A549 (cell line): ENCODE data around the gene SETSIP. TPM values are rescaled to one million over a fixed set of nuclear protein-coding genes. Genes with fewer than 3 reads are reported as not detected.

Experiments
- ATAC-seq, 2 experiments: fragments of 200-7000 bp in 1 of 2; fragments of >200 bp in 1 of 2; cut with Nextera tagmentation in 1 of 2; cut with Tn5 transposase in 1 of 2; 3 replicates each; pipeline versions ENCODE4 v1.8.0 to v1.9.1; 2018 to 2020; ENCODE audit warnings: mild to moderate bottlenecking in 1 of 2, moderate library complexity in 1 of 2
- CTCF ChIA-PET: fragments of 300-600 bp; sonication (Branson Sonifier 250); formaldehyde crosslinking; extraction: SDS; loops from one replicate; lab custom pipeline; 2021; ENCODE audit warnings: antibody characterized with exemption, inconsistent platforms; lab: Yijun Ruan, JAX
- POLR2A ChIA-PET: fragments of 350-600 bp; formaldehyde crosslinking; extraction: SDS; loops from one replicate; lab custom pipeline; 2021; ENCODE audit warnings: antibody characterized with exemption, inconsistent platforms; lab: Yijun Ruan, JAX
- DNase-seq, 2 experiments: peaks; one replicate each; pipeline versions ENCODE4 v3.0.0 to v3.0.0-alpha.2; 2011 to 2016; ENCODE audit warnings: low read depth in 1 of 2, low spot score in 1 of 2
- FAIRE-seq: peaks from 2 replicates; lab custom pipeline; 2011; peaks lifted over from hg19 to GRCh38; lab: Jason Lieb, UNC
- H3K27ac ChIP-seq, 2 experiments: fragments of >200 bp; sonication (Bioruptor Twin); formaldehyde crosslinking; 3 replicates each; pipeline ENCODE4 v1.5.1; 2016 to 2017
- H3K4me1 ChIP-seq: fragments of >200 bp; sonication (Bioruptor Twin); formaldehyde crosslinking; 3 replicates; pipeline ENCODE4 v1.6.1; 2016
- H3K4me2 ChIP-seq: fragments of >200 bp; sonication (Bioruptor Twin); formaldehyde crosslinking; 3 replicates; pipeline ENCODE4 v1.6.1; 2016
- H3K4me3 ChIP-seq: fragments of >200 bp; sonication (Bioruptor Twin); formaldehyde crosslinking; 3 replicates; pipeline ENCODE4 v1.5.1; 2016
- H3K9me3 ChIP-seq: fragments of >200 bp; sonication (Bioruptor Twin); formaldehyde crosslinking; 3 replicates; pipeline ENCODE4 v1.6.1; 2016
- BHLHE40 ChIP-seq: IDR thresholded peaks from 2 replicates; pipeline ENCODE4 v1.6.1; 2012; ENCODE audit warnings: low read depth, low read length, inconsistent platforms
- CBX8 ChIP-seq: fragments of 200-600 bp; sonication (generic); IDR thresholded peaks from 2 replicates; pipeline ENCODE4 v1.6.1; 2016
- CHD4 ChIP-seq: fragments of 200-600 bp; sonication (generic); IDR thresholded peaks from 2 replicates; pipeline ENCODE4 v1.6.1; 2016; ENCODE audit warnings: antibody characterized with exemption, mild to moderate bottlenecking, borderline replicate concordance
- EP300 ChIP-seq, 2 experiments: fragments of >200 bp; sonication (Bioruptor Twin); formaldehyde crosslinking; IDR thresholded peaks; 2 replicates in 1 of 2; 3 replicates in 1 of 2; pipeline ENCODE4 v1.6.1; 2016 to 2017
- FOSL2 ChIP-seq, 2 experiments: fragments of 450-650 bp in 1 of 2; fragments of >200 bp in 1 of 2; sonication (Bioruptor Twin) in 1 of 2; formaldehyde crosslinking; IDR thresholded peaks; 2 replicates each; pipeline versions ENCODE4 v1.5.0 to v1.6.1; 2016 to 2020; ENCODE audit warnings: mild to moderate bottlenecking in 1 of 2, moderate library complexity in 1 of 2
- GATA3 ChIP-seq: IDR thresholded peaks from 2 replicates; pipeline ENCODE4 v1.6.1; 2012; ENCODE audit warnings: borderline replicate concordance
- HOXA7 ChIP-seq: fragments of 250-450 bp; sonication (Bioruptor Pico); IDR thresholded peaks from 2 replicates; pipeline ENCODE4 v1.5.0; 2020; ENCODE audit warnings: mild to moderate bottlenecking, moderate library complexity
- HOXB5 ChIP-seq: fragments of 250-450 bp; sonication (Bioruptor Pico); IDR thresholded peaks from 2 replicates; pipeline ENCODE4 v1.5.0; 2020; ENCODE audit warnings: mild to moderate bottlenecking, moderate library complexity
- JUN ChIP-seq, 2 experiments: fragments of >200 bp; sonication (Bioruptor Twin); formaldehyde crosslinking; IDR thresholded peaks; 2 replicates in 1 of 2; 3 replicates in 1 of 2; pipeline ENCODE4 v1.6.1; 2016 to 2017
- KDM1A ChIP-seq: fragments of 200-600 bp; sonication (generic); IDR thresholded peaks from 2 replicates; pipeline ENCODE4 v1.6.1; 2016; ENCODE audit warnings: low read depth, mild to moderate bottlenecking
- MAZ ChIP-seq: fragments of 150-350 bp; IDR thresholded peaks from 2 replicates; pipeline ENCODE4 v1.6.1; 2014; ENCODE audit warnings: antibody characterized with exemption, low read depth, low read length, borderline replicate concordance
- NFE2L2 ChIP-seq: fragments of 150-350 bp; conservative IDR thresholded peaks from 2 replicates; pipeline ENCODE4 v1.6.1; 2014; ENCODE audit warnings: low read length
- PHF8 ChIP-seq: fragments of 200-600 bp; sonication (generic); IDR thresholded peaks from 2 replicates; pipeline ENCODE4 v1.6.1; 2016; ENCODE audit warnings: low read depth, mild to moderate bottlenecking, antibody characterized with exemption, moderate library complexity, borderline replicate concordance
- POLR2A ChIP-seq: IDR thresholded peaks from 2 replicates; pipeline ENCODE4 v1.6.1; 2012; ENCODE audit warnings: mild to moderate bottlenecking, low read length
- RARB ChIP-seq: fragments of 250-450 bp; sonication (Bioruptor Pico); IDR thresholded peaks from 2 replicates; pipeline ENCODE4 v1.8.0; 2021; ENCODE audit warnings: mild to moderate bottlenecking, moderate library complexity
- TFCP2L1 ChIP-seq: fragments of 250-450 bp; sonication (Bioruptor Pico); IDR thresholded peaks from 2 replicates; pipeline ENCODE4 v1.5.0; 2021; ENCODE audit warnings: mild to moderate bottlenecking
- ZC3H11A ChIP-seq: fragments of 450-650 bp; IDR thresholded peaks from 2 replicates; pipeline ENCODE4 v1.6.1; 2014; ENCODE audit warnings: antibody characterized with exemption, mild to moderate bottlenecking
- WGBS: methylation state at CpG from one replicate; pipeline ENCODE4 v1.1.6; 2017; ENCODE audit errors: missing lambda C conversion rate; 5-methylcytosine and 5-hydroxymethylcytosine counted together
- polyA plus RNA-seq, 4 experiments: library from polyadenylated mRNA; depleted of rRNA in 3 of 4; stranded (reverse); fragments of >200 nt; fragmentation: RNase III in 1 of 4; extraction: RNeasy Plus Mini Kit Qiagen cat#74134 plus additional on column Dnase treatment in 1 of 4; gene quantifications; 2 replicates in 3 of 4; 3 replicates in 1 of 4; pipeline ENCODE4 v1.2.3, GENCODE V29; 2011 to 2017
- TF ChIP-seq, protein P1 (sequence below): IDR thresholded peaks from 2 replicates; pipeline ENCODE4 v1.6.1; 2012; ENCODE audit warnings: low read depth, borderline replicate concordance
- TF ChIP-seq, protein P2 (sequence below): IDR thresholded peaks from 2 replicates; pipeline ENCODE4 v1.6.1; 2012
- TF ChIP-seq, protein P3 (sequence below): fragments of >200 bp; sonication (Bioruptor Twin); formaldehyde crosslinking; IDR thresholded peaks from 3 replicates; pipeline ENCODE4 v1.5.1; 2016

The SETSIP gene
- polyA plus RNA-seq, 2 of the 4 experiments (the other 2 are of a cell fraction), result 0.23 to 0.36 TPM

DNA sequence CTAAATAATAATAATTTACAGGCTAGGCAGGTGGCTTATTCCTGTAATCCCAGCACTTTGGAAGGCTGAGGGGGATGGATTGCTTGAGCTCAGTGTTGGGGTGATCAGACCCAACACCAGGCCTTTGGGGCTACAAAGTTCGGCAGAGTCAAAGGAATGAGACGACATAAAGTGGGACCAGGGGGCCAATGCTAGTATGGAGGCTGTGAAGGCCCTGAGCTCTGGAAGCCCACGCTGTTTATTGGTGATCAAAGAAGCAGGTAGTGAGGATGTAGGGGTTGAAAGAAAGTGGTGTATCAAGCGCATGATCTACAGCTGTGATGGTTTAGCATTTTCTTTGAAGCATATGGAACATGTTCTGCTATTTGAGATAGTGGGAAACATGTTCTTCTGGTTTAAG, 10.5 kb upstream of the SETSIP start:
- Histone ChIP-seq H3K9me3 (no peaks in the 10 kb centered on the region), H3K4me1 (peaks cover 3% of the 10 kb centered on the region; the same call in 2 of the 3 replicates), H3K27ac (no peak overlapping the region), H3K4me2 (no peak overlapping the region), H3K4me3 (no peak overlapping the region)
- ChIA-PET CTCF (interaction anchor here (0.6 kb wide), 1 partner anchor 104 kb away, joined by 3 read pairs; no protein-coding TSS in a partner anchor), POLR2A (no interaction called here)
- ATAC-seq (no peak), DNase-seq (no peak), FAIRE-seq (no peak)
- TF ChIP-seq FOSL2 (IDR thresholded peaks at IDR 0.05) (no peak), FOSL2 (CRISPR knock-in tag; IDR thresholded peaks at IDR 0.05) (no peak), BHLHE40 (no peak), EP300 (IDR thresholded peaks at IDR 0.05) (no peak), TFCP2L1 (CRISPR knock-in tag) (no peak), MAZ (no peak), CBX8 (no peak), CHD4 (no peak), JUN (IDR thresholded peaks at IDR 0.05) (no peak), GATA3 (no peak)
- WGBS, result 91% methylated on average over 4 of the region's 4 CpGs

DNA sequence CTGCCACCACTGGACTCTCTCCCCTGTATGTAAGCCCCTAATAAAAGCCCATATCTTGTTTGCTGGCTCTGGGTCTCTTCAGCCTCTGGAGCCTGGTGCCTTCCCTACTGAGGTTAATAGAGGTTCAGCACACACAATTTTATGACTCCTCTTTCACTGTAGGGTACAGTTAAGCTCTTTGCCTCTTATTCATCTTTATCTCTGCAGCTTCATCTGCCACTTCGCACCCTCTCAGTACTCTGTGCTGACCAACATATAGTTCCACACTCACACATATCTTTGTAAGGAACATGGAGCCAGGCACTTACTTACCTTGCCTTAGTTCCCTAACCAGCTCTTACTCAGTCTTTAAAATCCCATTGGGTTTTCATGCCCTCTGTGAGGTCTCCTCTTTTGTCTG, 9.4 kb upstream of the SETSIP start:
- DNase-seq (no peak), ATAC-seq (no peak), FAIRE-seq (no peak)
- Histone ChIP-seq H3K4me3 (no peak overlapping the region), H3K4me1 (peaks cover 5% of the 10 kb centered on the region; the same call in 2 of the 3 replicates), H3K4me2 (no peak overlapping the region), H3K9me3 (no peaks in the 10 kb centered on the region), H3K27ac (no peak overlapping the region)
- WGBS, result 90% methylated on average over 1 of the region's 1 CpG
- CTCF ChIA-PET, result no interaction called here
- TF ChIP-seq HOXA7 (CRISPR knock-in tag), result no peak
- POLR2A ChIA-PET, result no interaction called here

DNA sequence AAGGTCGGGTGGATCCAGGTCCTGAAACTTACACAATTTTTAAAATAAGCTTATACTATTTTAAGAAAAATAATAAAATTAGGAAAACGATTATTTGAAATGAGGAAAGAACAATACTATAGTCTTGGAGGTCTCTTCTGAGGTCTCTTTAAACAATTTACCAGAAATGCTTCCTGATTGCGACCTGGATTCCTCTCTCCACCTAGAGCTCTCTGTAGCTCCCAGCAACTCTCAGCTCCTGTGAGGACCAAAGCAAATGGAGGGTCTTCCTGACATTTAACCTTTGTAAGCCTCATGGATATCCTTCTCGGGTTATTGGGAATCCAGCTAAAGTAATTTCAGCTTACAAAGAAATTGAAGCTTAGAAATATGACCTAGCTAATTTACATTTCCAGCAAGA, 5.8 kb upstream of the SETSIP start:
- FAIRE-seq, result no peak
- TF ChIP-seq NFE2L2 (no peak), RARB (CRISPR knock-in tag) (no peak), KDM1A (no peak), GATA3 (no peak), MAZ (no peak), HOXB5 (no peak), ZC3H11A (no peak)
- TF ChIP-seq, all 56 proteins: peak for 0
- ATAC-seq, result no peak
- 21% methylated on average over 4 of the region's 4 CpGs for WGBS
- Histone ChIP-seq H3K4me2 (peak overlapping the region; percentile 86), H3K4me1 (peaks cover 6% of the 10 kb centered on the region; the same call in 2 of the 3 replicates), H3K9me3 (no peaks in the 10 kb centered on the region), H3K4me3 (peak overlapping the region; percentile 71), H3K27ac (peak overlapping the region; percentile 62 to 87)
- ChIA-PET CTCF (interaction anchor here (0.8 kb wide), 1 partner anchor 84 kb away, joined by 3 read pairs; no protein-coding TSS in a partner anchor), POLR2A (no interaction called here)
- DNase-seq, result no peak

DNA sequence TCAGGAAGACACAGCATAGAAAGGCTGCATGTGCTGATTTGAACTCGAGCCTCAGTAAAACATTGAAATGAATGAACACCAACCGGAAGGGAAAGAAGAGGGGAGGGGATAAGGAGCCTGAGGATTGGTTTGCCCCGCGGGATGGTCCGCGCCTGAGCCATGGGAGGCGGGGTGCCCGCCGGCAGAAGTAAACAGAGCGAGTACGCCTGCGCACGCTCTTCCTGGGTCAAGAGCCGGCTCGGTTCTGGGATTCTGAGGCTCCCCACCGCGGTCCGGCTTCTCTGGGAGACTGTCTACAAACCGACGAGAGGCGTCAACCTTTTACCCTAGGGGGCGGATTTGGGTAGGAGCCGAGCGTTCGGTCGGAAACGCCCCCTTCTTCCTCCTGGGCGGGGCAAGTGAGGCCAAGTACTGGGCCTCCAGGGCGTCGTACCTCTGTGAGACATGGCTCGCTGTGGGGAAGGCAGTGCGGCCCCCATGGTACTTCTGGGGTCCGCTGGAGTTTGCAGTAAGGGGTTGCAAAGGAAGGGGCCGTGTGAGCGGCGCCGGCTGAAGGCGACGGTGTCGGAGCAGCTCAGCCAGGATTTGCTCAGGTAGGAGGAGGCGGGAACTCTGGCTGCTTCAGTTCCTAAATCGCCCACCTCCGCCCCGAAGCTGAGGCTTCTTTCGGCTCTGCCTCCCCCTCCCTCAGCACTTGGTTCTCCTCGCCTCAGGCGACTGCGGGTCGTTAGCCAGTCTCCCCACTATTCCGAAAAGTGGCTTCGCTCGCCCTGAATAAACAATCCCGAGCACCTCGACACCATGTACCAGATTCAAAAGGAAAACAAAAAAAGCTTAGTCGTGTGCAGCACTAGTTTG, 5.1 kb upstream of the SETSIP start, which contains the start of gene BTBD8:
TSS of gene BTBD8 (plus strand) at position 218 of the 858 bp plus-strand sequence. CDS start at position 445, 227 bp downstream.
- CTCF ChIA-PET, result interaction anchor here (0.6 to 0.8 kb wide), 2 partner anchors 10 to 83 kb away, joined by 3 read pairs; no protein-coding TSS in a partner anchor
- H3K9me3 ChIP-seq, result no peaks in the 10 kb centered on the region
- peak within 1 kb of the TSS; percentile 86 for H3K4me2 ChIP-seq
- TF ChIP-seq, protein P1, sequence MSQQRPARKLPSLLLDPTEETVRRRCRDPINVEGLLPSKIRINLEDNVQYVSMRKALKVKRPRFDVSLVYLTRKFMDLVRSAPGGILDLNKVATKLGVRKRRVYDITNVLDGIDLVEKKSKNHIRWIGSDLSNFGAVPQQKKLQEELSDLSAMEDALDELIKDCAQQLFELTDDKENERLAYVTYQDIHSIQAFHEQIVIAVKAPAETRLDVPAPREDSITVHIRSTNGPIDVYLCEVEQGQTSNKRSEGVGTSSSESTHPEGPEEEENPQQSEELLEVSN, result 0 out of 2 replicates have a peak, but pooled peaks have one; percentile 50
- TF ChIP-seq POLR2A (peak; percentile 27; the same call in 1 of the 2 replicates), PHF8 (peak; percentile 36; the same call in 1 of the 2 replicates)
- TF ChIP-seq, protein P2, sequence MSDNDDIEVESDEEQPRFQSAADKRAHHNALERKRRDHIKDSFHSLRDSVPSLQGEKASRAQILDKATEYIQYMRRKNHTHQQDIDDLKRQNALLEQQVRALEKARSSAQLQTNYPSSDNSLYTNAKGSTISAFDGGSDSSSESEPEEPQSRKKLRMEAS, result peak; percentile 19; the same call in 1 of the 2 replicates
- TF ChIP-seq, protein P3, sequence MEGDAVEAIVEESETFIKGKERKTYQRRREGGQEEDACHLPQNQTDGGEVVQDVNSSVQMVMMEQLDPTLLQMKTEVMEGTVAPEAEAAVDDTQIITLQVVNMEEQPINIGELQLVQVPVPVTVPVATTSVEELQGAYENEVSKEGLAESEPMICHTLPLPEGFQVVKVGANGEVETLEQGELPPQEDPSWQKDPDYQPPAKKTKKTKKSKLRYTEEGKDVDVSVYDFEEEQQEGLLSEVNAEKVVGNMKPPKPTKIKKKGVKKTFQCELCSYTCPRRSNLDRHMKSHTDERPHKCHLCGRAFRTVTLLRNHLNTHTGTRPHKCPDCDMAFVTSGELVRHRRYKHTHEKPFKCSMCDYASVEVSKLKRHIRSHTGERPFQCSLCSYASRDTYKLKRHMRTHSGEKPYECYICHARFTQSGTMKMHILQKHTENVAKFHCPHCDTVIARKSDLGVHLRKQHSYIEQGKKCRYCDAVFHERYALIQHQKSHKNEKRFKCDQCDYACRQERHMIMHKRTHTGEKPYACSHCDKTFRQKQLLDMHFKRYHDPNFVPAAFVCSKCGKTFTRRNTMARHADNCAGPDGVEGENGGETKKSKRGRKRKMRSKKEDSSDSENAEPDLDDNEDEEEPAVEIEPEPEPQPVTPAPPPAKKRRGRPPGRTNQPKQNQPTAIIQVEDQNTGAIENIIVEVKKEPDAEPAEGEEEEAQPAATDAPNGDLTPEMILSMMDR, result no peak
- DNase-seq (peak; percentile 55 to 71), ATAC-seq (peak; percentile 96 to 97), FAIRE-seq (no peak)
- POLR2A ChIA-PET, result no interaction called here
- H3K4me1 ChIP-seq, result peaks cover 6% of the 10 kb centered on the region; the same call in 2 of the 3 replicates
- under 1% methylated on average over 35 of the region's 55 CpGs for WGBS
- H3K27ac ChIP-seq, result peak within 1 kb of the TSS; percentile 62 to 87
- H3K4me3 ChIP-seq, result peak within 1 kb of the TSS; percentile 71
